ENCODE results near the gene H2BK1. TPM values are rescaled to one million over a fixed set of nuclear protein-coding genes. Genes with fewer than 3 reads are reported as not detected.

The H2BK1 gene
- total RNA-seq, 2 donors from 2014 or later, result 3.0 TPM; not detected in 1

DNA sequence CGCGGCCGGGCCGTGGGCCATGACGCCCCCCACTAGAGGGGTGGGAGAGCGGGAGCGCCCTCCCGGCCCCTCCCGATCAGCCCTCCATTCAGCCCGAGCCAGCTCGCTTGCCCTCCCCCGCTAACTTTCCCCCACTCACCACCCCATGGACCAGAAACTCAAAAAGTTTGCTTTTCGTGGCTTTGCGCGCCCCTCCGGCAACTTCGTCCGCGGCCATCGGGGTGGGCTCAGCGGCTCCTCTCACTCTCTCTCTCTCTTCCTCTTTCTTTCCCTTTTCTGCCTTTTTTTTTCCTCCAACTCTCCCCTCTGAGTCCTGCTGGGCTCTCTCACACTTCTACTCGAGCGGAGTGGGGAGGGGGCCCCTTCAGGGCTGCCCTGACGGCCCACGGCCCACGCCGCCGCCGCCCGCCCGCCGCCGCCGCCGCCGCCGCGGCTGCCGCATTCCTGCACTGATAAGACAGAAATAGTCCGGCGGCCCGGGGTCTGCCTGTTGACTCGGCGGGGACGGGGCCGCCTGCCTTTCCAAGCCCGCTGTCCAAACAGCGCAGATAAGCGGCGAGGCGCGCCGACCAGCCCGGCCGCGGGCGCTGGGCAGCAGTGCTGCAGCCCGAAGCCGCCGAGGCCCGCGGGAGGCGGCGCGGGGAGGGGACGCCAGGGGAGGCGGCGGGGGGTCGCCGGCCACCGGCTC is 38.2 kb upstream of the H2BK1 start, which contains the start of gene SMARCD3:
Gene SMARCD3 (minus strand): TSS at position 349 of the 688 bp plus-strand sequence. CDS start 132 bp downstream, at position 217.
- intact Hi-C loops (cut with DNase I), result no loop called here
- H3K27me3 ChIP-seq (replicated peaks; ENCODE audit: insufficient read depth), result no peaks in the 10 kb centered on the region
- H3K36me3 ChIP-seq, result no peaks in the 10 kb centered on the region
- H3K27ac ChIP-seq, result peak within 1 kb of the TSS; percentile 75 to 84
- DNase-seq (ENCODE audit: low spot score), result peak; percentile 35
- H3K4me1 ChIP-seq (replicated peaks), result no peaks in the 10 kb centered on the region
- no peak for TF ChIP-seq POLR2A (IDR thresholded peaks at IDR 0.05)
- TF ChIP-seq, protein P1, sequence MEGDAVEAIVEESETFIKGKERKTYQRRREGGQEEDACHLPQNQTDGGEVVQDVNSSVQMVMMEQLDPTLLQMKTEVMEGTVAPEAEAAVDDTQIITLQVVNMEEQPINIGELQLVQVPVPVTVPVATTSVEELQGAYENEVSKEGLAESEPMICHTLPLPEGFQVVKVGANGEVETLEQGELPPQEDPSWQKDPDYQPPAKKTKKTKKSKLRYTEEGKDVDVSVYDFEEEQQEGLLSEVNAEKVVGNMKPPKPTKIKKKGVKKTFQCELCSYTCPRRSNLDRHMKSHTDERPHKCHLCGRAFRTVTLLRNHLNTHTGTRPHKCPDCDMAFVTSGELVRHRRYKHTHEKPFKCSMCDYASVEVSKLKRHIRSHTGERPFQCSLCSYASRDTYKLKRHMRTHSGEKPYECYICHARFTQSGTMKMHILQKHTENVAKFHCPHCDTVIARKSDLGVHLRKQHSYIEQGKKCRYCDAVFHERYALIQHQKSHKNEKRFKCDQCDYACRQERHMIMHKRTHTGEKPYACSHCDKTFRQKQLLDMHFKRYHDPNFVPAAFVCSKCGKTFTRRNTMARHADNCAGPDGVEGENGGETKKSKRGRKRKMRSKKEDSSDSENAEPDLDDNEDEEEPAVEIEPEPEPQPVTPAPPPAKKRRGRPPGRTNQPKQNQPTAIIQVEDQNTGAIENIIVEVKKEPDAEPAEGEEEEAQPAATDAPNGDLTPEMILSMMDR (IDR thresholded peaks at IDR 0.05), result peak in 1 of 4 experiments; percentile 2
- H3K9me3 ChIP-seq, result no peaks in the 10 kb centered on the region
- peak within 1 kb of the TSS; percentile 42 to 52 for H3K4me3 ChIP-seq
- WGBS, result under 1% methylated on average over 63 of the region's 71 CpGs

GRCh38 chr7:151247611-151248345 is 37.5 kb upstream of the H2BK1 start:
- peak overlapping the region; percentile 42 to 52 for H3K4me3 ChIP-seq
- no peaks in the 10 kb centered on the region for H3K9me3 ChIP-seq
- TF ChIP-seq POLR2AphosphoS5 (IDR thresholded peaks at IDR 0.05) (no peak), POLR2A (IDR thresholded peaks at IDR 0.05) (no peak)
- TF ChIP-seq, protein P1 (IDR thresholded peaks at IDR 0.05), result no peak
- H3K36me3 ChIP-seq, result no peaks in the 10 kb centered on the region
- no peaks in the 10 kb centered on the region for H3K4me1 ChIP-seq (replicated peaks)
- DNase-seq (ENCODE audit: low spot score), result no peak
- WGBS, result 5% methylated on average over 29 of the region's 29 CpGs
- H3K27ac ChIP-seq, result peak overlapping the region; percentile 75 to 84
- no peaks in the 10 kb centered on the region for H3K27me3 ChIP-seq (replicated peaks; ENCODE audit: insufficient read depth)
- intact Hi-C loops (cut with DNase I), result no loop called here

DNA sequence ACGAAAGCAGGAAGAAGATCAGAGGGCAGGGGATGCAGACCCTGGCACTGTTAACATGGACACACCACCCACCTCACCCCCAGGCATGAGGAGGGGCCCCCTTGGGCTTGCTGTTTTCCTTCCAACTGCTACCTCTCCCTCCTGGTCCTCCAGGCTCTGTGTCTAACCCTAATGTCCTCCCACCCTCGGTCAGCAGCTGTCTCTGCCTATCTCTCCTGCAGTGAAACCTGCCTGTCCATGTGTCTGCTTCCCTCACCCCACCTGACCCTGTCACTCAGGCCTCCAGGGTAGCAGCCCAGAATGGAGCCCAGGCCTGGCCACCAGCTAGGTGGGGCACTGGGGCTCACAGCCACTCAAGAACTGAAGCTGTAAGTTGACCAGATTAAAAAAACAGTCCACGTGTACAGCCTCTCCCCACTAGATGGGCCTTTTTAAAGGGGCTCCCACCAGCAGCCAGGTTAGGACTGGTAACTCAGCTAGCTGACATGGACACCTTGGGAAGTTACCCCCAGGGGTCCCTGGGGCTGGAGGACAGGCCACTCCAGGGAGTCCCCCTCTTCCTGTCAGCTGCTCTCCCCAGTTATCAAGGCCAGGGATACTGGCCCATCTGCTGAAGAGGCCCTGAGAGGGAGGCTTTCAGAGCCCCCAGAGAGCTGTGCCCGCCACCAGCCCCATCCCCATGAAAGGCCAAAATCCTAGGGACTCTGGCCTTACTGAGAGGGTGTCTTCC is 36.7 kb upstream of the H2BK1 start:
- H3K4me3 ChIP-seq, result peak overlapping the region in 1 of 2 donors; percentile 52
- H3K27me3 ChIP-seq (replicated peaks; ENCODE audit: insufficient read depth), result no peaks in the 10 kb centered on the region
- peak overlapping the region; percentile 75 to 84 for H3K27ac ChIP-seq
- H3K36me3 ChIP-seq, result peaks cover 0 to 2% of the 10 kb centered on the region in 2 donors
- no peak for DNase-seq (ENCODE audit: low spot score)
- H3K9me3 ChIP-seq, result no peaks in the 10 kb centered on the region
- H3K4me1 ChIP-seq (replicated peaks), result no peaks in the 10 kb centered on the region
- intact Hi-C loops (cut with DNase I), result no loop called here
- TF ChIP-seq POLR2A (IDR thresholded peaks at IDR 0.05), result no peak
- no peak for TF ChIP-seq POLR2AphosphoS5 (IDR thresholded peaks at IDR 0.05)
- TF ChIP-seq, protein P1 (IDR thresholded peaks at IDR 0.05), result no peak
- 53% methylated on average over 4 of the region's 4 CpGs for WGBS

DNA sequence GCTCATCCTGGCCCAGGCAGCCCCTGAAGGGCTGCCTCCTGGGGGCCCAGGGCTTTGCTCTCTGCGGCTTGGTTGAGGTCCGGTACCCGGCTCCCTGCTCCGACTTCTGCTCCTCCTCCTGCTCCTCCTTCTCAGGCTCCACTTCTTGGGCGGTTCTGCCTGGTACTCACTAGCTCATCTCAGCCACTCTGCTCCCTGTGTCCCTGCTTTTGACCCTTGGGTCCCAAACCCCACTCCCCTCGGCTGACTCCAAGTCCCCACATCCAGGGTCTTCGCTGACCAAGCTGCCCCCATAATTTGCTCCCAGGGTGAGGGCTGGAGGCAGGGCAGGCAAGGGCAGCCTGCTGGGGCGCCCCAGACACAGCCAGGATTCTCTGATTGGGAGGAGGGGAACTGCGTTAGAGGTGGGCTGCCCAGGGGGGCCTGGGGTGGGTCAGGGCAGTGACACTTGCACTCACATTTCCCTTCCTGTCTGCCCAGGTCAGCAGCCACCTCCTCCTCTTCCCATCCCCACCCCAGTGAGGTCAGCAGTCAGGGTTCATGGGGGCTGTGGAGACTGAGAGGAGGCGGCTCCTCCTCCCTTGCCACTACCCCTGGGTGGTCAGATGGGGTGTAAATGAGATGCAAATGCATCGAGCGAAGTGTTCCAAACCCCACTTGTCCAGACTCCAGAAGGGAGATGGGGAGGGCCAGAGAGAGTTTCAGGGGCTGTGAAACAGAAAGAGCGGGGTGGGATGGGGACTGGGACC is 36.0 kb upstream of the H2BK1 start:
- DNase-seq (ENCODE audit: low spot score), result no peak
- Histone ChIP-seq H3K36me3 (peaks cover 0 to 2% of the 10 kb centered on the region in 2 donors), H3K4me1 (replicated peaks) (no peaks in the 10 kb centered on the region), H3K27ac (no peak overlapping the region), H3K9me3 (no peaks in the 10 kb centered on the region), H3K27me3 (replicated peaks; ENCODE audit: insufficient read depth) (no peaks in the 10 kb centered on the region), H3K4me3 (no peak overlapping the region)
- 69% methylated on average over 13 of the region's 13 CpGs for WGBS
- TF ChIP-seq POLR2AphosphoS5 (IDR thresholded peaks at IDR 0.05) (no peak), POLR2A (IDR thresholded peaks at IDR 0.05) (no peak)
- TF ChIP-seq, protein P1 (IDR thresholded peaks at IDR 0.05), result no peak
- intact Hi-C loops (cut with DNase I), result no loop called here
